GM19328 (cell line): ENCODE data around the gene ITPR1.

Experiments used
- ATAC-seq: cut with Tn5 transposase; IDR thresholded peaks from one replicate; pipeline ENCODE4 v1.9.1; 2021; ENCODE audit warnings: mild to moderate bottlenecking, moderate library complexity; ENCODE audit not compliant: unreplicated experiment

The ITPR1 gene

DNA sequence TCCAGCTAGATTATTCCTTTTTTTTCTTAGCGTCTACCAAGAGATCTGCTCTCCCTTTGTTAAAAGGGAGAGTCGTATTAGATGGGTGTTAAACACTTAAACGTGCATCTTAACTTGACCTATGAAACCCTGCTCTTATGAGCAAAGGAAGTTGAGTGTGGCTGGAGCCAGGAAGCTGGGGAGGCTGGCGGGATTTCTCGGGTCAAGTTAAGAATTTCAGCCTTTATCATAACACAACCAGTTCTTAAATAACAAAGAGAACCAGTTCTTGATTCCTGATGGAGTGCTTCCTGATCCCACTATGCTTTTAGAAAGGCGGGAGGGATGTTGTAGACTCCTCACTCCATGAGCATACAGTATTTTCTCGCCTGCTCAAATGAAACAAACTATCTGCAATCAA, 215.1 kb downstream of the ITPR1 start:
- ATAC-seq = no peak

DNA sequence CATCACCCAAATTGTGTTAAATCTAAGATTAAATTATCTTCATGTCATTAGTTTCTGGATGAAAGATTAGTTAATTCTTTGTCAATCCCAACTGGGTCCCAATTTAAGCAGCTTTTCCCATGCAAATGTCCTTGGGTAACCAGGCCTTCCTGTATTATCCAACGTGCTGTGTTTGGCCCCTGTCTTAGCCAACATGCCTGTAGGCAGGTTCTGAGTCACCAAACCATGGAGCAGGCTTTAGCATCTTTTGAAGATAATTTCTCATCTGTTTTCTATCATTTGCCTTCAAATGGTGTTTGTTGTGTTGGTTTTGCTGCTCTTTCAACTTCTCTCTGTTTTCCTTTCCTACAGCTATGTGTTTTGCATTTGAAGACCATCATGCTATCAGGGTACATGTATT, 216.2 kb downstream of the ITPR1 start:
- ATAC-seq = no peak

DNA sequence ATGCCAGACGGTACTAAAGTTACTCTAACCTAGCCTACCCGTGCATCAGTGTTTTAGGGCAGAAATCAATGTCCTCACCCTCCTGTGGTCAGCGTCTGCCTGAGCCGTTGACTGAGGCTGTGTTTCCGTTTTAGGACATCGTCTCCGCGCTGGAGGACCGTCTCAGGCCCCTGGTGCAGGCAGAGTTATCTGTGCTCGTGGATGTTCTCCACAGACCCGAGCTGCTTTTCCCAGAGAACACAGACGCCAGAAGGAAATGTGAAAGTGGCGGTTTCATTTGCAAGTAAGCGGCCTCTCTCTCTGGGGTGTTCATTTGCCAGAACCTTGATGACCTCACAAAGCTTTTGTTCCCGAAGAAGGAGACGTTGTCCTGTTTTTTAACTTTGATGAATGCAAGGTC, 217.0 kb downstream of the ITPR1 start:
- ATAC-seq = no peak

DNA sequence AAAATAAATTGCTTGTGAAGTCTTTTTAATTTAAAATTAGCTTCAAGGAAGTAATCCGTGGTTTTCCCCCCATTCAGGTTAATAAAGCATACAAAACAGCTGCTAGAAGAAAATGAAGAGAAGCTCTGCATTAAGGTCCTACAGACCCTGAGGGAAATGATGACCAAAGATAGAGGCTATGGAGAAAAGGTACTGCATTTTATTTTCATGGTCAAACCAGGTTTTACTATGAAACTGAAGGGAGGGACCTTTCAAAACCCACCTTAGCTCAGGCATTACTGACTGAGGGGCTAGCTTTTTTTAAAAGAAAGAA, 218.5 kb downstream of the ITPR1 start:
- ATAC-seq = no peak

DNA sequence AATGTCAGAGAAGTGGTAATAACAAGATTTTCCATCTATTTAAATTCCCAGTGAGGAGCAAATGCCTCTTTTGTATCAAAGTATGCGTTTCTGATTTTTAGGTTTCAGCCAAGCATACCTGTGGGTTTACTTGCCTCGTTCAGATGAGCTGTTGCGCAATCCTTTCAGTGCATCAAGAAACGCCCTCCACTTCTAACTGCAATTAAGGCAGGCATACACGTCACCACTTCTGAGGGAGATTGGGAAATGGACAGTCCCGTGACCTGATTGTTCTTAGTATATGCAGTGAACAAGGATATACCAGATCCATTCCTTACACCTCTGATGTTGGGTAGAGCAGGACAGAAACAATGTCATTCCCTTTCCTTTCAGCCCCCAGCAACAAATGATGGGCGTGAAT, 219.0 kb downstream of the ITPR1 start:
- ATAC-seq = no peak

DNA sequence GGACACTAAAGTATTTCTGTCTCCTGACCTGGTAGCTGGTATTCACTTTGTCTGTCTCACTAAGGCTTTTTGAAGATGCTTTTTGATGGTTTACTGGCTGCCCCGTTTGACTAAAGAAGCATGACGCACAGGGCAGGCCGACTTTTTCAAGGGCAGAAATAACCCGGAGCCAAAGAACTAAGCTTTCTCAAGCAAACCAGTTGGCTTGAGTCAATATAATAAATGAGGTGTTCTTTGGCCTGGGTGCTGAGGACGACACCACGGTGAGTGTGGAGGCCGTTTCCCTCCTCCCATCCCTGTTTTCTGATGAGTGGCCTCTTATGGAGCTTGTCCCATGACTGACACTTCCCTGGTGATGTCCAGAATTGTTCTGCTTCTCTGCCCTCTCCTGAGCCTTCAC, 220.9 kb downstream of the ITPR1 start:
- ATAC-seq = no peak

DNA sequence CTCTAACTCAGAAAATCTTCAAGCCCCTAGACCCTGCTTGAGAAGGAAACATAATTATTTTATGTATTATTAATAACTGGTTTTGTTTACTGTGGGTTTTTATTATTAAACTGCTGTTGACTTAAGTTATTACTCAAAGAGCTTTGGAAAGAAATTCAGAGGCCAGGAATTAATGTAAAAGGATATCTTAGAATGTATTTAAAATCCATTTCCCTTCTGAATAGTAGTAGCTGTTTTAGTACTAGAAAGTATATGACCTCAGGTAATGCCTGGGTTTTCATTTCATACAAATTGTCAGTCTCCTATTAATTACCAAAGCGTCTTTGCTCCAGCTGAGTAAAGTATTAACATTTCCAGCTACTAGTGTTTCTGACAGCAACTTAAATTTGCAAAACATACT, 223.1 kb downstream of the ITPR1 start:
- no peak for ATAC-seq

DNA sequence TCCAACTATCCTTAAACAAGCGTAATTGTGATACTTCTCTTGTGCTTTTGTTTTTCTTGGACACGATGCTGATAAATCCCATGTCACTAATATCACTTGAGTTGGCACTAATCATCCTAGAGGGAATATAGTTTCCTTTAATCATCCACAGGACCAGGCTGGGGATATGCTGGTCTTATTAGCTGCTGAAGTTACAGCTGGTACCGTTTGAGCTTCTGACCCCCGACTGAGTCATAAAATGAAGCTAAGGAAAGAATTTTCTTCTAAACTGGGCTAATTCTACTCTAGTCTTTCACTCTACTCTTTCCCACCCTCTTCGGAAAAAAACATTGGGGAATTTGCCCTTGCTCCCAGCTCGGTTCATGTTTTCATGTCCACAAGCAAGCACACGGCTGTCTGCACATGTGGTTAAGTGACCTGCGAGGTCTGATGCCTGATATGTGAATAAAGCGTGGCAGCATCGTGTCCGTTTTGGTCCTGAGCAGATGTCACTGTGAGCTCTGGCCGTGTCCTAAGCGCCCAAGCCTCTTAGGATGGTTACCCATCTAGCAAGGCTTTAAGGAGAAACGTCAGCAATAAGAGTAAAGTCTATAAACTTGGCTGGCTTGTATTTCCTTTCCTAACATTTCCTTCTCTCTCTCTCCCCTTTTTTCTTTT, 223.7 kb downstream of the ITPR1 start:
- no peak for ATAC-seq

DNA sequence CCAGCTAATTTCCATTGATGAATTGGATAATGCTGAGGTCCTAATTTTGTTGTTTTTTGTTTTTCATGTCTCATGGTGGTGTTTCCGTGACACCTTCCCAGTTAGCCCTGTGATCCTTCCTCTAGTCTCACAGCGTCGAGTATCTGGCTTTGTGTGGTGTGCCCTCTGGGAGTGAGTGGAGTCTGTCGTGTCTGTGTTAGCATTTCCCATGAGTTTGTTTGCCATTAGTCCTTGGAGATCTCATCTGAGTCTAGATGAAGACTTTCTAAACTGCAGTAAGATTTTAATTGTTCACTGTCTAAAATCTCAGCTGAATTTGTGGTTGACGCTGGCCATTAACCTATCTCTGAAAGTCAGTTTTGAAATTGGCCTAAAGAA, 224.2 kb downstream of the ITPR1 start:
- no peak for ATAC-seq

DNA sequence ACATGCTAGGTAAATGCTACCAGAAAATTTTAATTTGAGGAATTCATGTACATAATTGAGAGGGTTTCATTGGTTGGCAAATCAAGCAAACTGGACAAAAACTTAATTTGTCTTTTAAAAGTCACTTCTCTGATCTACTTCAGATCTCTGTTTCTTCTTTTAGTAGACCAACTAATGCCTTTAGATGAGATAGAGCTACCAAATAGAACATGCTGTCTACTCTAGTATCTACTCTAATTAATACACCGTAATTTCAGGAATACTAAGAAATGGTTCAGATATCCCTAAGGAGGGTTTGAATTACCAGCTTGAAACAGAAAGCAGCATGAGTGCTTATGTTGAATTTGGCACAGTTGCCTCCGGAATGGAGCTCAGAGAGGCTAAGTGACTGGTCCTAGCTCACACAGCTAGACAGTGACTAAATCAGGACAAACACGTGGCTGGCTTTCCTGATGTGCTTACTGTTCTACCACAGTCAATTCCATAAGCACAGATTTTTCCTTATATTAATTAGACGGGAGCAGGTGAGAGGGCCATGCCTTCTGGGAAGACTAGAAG, 225.1 kb downstream of the ITPR1 start:
- no peak for ATAC-seq

DNA sequence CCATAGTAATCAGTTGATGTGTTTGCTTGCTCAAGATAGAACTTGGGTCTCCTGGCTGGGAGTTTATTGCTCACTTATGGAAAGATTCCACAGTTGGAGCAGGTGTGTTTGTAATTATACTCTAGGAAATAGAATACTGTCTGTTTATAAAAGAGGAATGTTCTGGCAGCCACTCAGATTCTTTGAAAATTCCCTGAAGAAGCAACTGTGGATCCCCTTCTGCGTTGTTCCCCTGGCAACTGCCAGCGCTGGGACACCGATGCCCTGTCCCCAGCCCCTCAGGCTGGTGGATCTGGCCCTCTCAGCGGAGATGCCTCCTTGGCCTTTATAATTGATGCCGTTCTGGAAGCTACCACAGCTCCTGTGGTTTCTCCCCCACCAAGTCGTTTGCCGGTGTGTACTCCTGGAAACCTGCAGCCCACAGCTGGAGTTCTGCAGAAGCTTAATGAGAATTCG, 225.9 kb downstream of the ITPR1 start:
- no peak for ATAC-seq

DNA sequence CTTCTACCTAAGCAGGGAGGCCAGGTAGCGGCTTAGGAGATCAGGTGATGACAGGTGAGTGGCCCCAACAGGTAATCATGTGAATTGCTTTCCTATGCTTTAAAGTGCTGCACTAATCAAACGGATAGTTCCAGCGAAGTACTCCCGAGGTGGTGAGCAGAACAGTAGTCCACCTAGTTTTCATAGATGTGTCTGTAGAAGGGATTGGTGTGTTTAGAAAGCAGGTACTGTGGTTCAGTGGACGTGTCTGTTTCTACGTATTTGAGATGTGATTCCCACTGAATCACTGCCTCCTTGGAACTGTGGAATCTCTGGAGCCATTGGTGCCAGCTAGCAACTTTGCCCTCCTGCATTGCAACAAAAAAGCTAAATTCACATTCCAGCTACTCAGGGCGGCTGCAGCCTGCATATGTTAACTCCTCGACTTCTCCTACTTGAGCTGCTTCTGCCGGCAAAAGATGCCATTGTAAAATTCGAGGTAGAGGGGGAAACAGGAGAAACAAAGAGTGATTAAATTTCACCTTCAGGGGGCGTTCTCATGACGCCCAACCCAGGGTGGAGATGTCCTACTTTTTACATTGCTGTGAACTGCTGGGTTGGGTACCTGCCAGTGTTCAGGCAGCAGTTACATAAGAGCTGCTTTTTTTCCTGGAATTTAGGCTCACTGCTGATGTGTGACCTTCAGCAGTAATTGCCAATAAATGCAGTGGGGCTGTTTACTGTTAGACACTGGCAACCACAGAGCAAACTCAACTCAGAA, 227.3 kb downstream of the ITPR1 start:
- no peak for ATAC-seq

DNA sequence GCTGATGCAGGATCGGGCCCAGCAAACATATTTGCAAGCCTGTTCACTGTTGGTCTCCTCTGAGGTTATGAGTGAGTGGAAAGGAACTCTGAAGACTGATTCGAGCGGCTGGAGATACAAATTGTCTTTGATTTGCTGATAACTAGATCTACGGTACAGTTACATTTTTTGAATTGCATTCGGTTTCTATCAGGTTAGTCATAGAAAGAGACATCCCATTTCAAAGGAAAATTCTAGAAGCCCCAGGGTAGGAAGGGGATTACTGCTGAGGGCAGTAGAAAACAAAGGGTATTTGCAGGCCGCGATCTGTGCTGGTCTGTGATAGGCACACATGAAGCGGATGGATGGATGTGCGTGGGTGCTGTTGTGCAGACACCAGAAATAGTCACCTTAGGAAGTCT, 228.4 kb downstream of the ITPR1 start:
- ATAC-seq = no peak

DNA sequence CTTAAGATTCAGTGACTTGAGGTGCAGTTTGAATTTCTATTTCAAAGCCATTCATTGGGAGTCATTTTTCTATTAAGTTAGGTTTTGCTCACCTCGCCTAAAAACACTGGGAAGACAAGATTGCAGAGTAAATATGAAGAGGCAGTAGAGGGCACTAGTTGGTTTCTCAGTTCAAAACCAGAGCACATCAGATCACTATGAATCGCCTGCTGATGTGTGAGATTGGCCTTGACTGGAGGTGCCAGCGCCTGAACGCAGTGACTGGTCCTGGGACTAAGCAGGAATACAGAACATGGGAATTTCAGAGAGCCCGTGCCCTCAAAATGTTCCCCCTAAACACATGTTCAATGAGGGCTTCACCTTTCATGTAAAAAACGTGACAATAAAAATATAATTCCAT, 229.0 kb downstream of the ITPR1 start:
- no peak for ATAC-seq

DNA sequence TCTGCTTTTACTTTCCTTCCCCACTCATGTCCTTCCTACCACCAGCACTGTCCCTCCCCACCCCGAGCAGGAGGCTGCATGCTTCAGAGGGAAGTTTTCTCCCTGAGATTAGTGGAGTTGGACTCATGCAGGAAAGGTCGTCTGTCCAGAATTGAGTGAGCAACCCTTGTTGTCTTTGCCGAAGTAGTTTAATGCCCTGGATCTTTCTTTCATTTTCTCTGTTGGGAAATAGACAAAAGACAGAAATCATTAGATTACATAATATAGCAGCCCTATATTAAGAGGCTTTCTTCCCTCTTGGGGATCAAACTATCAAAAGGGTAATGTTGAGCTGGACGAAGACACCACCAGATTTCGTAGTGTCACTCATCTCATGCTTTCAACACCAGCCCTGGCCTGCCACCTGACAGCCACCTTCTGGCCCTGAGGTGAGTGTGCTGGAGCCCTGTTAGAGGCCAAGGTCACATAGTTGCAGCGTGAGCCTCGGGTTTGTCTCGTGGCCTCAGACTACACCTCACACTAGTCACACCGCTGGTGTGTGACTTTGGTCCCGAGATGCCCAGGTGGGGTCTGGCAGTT, 231.0 kb downstream of the ITPR1 start:
- no peak for ATAC-seq

DNA sequence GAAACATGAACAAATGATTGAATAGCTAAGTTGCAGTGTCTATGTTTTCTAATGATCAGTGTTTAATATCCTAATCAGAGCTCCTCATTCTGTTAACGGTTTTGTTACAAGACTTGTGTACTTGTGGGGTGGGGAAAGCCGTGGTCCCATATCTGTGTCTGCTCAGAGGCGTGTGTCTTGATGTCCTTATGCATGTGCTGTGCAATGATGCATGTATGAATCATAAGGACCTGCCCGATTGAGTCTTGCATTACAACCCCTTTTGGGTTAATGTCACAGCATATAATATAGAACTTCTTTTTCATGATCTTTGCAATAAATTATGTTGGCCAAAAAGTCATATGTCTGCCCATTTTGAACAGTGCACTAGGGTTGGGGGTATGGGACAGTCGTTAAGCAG, 233.4 kb downstream of the ITPR1 start:
- ATAC-seq = no peak

DNA sequence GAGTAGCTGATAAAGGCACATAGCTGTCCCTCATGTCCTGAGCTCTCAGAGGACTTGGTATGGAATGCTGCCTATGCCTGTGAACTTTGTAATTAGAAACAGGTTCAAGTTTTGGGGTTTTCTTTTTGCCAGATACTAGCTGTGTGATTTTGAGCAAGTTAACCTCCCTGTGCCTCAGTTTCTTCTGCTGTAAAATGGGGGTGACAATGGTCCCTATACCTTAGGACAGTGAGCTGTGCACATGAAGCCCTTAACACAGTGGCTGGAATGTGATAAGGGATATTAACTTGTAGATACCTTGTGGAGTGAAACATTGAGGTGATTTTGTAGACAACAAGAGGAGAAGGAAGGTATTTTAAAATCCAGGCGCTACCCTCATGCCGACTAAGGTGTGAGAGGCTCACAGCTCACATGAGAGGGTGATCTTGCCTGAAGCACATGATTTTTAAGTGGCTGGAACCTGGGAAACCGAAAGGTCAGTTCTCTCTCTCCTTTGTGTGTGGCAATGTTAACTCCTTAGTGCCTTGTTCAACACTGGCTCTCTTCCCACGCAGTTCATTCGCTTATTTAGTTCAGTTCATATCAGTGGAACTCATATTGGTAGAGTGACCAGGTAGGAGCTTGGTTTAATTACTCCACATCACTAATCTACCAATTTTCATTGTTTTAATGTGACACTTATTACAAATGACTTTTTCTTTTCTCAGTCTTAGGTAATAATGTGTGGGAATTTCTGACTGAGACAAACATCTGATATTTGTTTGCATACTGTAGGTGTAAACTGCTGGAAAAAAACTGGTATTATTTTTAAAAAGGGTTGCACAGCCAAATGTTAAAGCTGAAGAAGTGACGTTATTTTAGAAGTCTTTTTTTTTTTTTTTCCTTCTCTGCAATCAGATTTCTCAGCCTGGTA, 236.2 kb downstream of the ITPR1 start:
- no peak for ATAC-seq

DNA sequence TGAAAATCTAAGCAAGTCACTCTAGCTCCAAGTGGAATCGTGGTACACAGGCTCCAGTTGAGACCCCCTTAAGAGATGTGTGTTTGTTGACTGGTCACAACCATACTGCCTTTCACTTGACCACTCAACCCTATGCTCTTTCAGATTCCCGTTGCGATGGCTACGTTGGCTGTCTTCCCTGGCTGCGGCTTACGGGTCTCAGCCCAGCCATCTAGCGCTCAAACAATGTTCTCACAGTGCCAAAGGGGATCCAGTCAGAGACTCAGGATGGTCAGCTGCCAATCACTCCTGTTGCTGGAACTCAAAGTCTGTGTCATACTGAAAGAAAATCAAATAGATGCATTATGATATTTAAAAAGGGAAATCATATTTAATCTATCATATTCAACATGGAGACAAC, 237.6 kb downstream of the ITPR1 start:
- ATAC-seq = no peak

DNA sequence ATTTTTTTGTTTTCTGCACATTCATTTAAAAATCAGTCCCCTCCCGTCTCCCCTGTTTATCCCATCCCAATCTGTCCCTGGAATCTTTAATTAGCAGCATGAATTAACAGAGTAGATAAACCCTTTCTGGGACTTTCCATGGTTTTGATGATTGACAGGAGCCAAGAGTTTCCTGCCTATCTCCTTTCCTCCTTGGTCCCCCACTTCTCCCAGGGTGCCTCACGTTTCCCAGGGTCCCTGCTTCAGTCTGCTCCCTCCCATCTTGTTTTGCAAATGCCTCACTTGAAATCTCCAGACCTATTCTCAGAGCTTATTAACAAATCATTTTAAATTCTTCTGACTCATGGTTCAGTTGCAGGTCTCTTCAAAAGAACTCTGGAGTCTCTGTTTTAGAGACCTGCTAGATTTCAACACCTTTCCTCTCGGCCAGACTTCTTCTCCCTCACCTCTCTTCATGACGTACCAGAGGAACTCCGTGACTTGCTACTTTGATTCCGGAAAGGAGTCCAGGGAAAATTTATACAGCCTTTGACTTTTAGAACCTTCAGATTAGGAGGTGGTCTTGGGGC, 238.5 kb downstream of the ITPR1 start:
- no peak for ATAC-seq

DNA sequence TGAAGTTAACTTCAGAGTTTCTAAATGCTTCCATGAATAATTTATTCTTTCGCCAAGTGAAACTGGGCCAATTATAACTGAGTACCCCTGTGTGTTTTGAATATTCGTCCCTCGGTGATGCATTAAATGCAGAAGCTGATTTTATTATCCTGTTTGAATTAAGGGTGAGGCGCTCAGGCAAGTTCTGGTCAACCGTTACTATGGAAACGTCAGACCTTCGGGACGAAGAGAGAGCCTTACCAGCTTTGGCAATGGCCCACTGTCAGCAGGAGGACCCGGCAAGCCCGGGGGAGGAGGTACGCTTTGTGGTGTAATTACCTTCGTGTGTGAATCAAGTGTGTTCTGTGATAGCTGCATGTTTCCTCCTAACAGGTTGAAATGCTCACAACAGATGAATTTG, 239.8 kb downstream of the ITPR1 start:
- ATAC-seq = no peak

DNA sequence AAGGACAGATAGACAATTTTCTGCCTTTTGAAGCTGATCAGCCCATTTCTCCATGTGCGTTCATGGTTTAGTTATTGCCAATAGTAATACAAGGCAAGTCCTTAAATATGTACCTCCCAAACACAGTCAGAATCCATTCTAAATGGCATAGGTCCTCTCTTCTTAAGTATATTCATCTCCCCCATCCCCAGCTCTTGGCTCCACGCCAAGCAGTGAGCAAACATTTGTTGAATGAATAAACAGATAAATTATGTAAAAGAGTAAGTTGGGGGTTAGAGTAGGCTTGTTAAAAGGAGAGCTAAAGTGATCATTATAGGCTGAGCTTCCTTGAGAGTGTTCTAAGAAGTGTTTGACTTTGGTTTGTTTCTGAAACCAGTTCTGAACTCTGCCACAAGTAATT, 241.3 kb downstream of the ITPR1 start:
- ATAC-seq = no peak
